ENCODE measurements around the gene TRUB2. TPM values are rescaled to one million over a fixed set of nuclear protein-coding genes. Genes with fewer than 3 reads are reported as not detected.
A peak's percentile ranks its signal among the peaks of the same experiment; 100 is the strongest.

Gene TRUB2
- total and polyA plus RNA-seq, 2 of the 13 experiments (the other 11 are each of a cell fraction or from before 2014, with no cell fraction given), result 22.3 to 41.2 TPM

GRCh38 chr9:128314697-128315096, 7.5 kb downstream of the TRUB2 start:
- POLR2A ChIA-PET, result no interaction called here

GRCh38 chr9:128310461-128310860, 11.8 kb downstream of the TRUB2 start:
- over 99% methylated on average over 7 of the region's 10 CpGs for WGBS (ENCODE audit: low lambda C conversion rate)
- TF ChIP-seq MTA1 (CRISPR knock-in tag; IDR thresholded peaks at IDR 0.05; ENCODE audit: borderline replicate concordance), result no peak
- TF ChIP-seq ZFP41 (CRISPR knock-in tag; IDR thresholded peaks at IDR 0.05; ENCODE audit: borderline replicate concordance), result no peak
- no peak for TF ChIP-seq TEF (CRISPR knock-in tag; IDR thresholded peaks at IDR 0.05)
- no peak for TF ChIP-seq MED1 (CRISPR knock-in tag; IDR thresholded peaks at IDR 0.05)
- TF ChIP-seq ZNF775 (CRISPR knock-in tag; IDR thresholded peaks at IDR 0.05; ENCODE audit: borderline replicate concordance), result no peak
- no peak for TF ChIP-seq DNMT3B (CRISPR knock-in tag; conservative IDR thresholded peaks at IDR 0.05)
- TF ChIP-seq ZNF670 (CRISPR knock-in tag; IDR thresholded peaks at IDR 0.05; ENCODE audit: borderline replicate concordance), result no peak
- TF ChIP-seq ZHX1 (CRISPR knock-in tag; IDR thresholded peaks at IDR 0.05; ENCODE audit: low read depth), result no peak
- no peak for TF ChIP-seq RBAK (CRISPR knock-in tag; IDR thresholded peaks at IDR 0.05)
- TF ChIP-seq DZIP1 (CRISPR knock-in tag; IDR thresholded peaks at IDR 0.05), result no peak

More at GRCh38 chr9:128314697-128315096, 7.5 kb downstream of the TRUB2 start:
- Histone ChIP-seq H3K36me3 (replicated peaks in 1 of 2; ENCODE audit: control insufficient read depth in 1 of 2, insufficient read depth in 2 of 2, low read length in 2 of 2) (peaks cover 19 to 57% of the 10 kb centered on the region in 2 experiments), H2AFZ (ENCODE audit: low read length) (no peak overlapping the region), H3K9me3 (ENCODE audit: low read length) (no peaks in the 10 kb centered on the region), H4K20me1 (ENCODE audit: insufficient read depth, low read length) (no peaks in the 10 kb centered on the region), H3K4me1 (ENCODE audit: insufficient read depth, low read length) (no peaks in the 10 kb centered on the region), H3K27ac (ENCODE audit: extremely low read length, insufficient read depth, low read length) (no peak overlapping the region), H3K9ac (ENCODE audit: insufficient read depth, low read depth, low read length) (no peak overlapping the region), H3K79me2 (ENCODE audit: insufficient read depth, low read length) (no peaks in the 10 kb centered on the region), H3K4me2 (ENCODE audit: low read depth, low read length) (no peak overlapping the region), H3K4me3 (replicated peaks in 1 of 3; ENCODE audit: insufficient read depth in 1 of 3, low read depth in 2 of 3, low read length in 3 of 3) (no peak overlapping the region), H3K27me3 (ENCODE audit: control insufficient read depth in 1 of 2, insufficient read depth in 2 of 2, low read length in 2 of 2) (no peaks in the 10 kb centered on the region)
- 89% methylated on average over 3 of the region's 4 CpGs for WGBS (ENCODE audit: low lambda C conversion rate)
- CTCF ChIA-PET (ENCODE audit: low intra/inter-chr PET ratio, low total read pairs), result no interaction called here
- TF ChIP-seq ZNF629 (CRISPR knock-in tag; conservative IDR thresholded peaks at IDR 0.05), result peak; percentile 66
- no peak for TF ChIP-seq SNAPC5 (CRISPR knock-in tag; IDR thresholded peaks at IDR 0.05; ENCODE audit: borderline replicate concordance)
- no peak for FAIRE-seq
- DNase-seq (ENCODE audit: low spot score), result no peak
- no TSS peak for BruUV-seq (replicated peaks)
- ATAC-seq, result no peak
- intact Hi-C loops (cut with micrococcal nuclease; ENCODE audit: unreplicated experiment), result no loop called here
- in situ Hi-C loops (cut with HindIII; ENCODE audit: extremely low pct_ligation_motif_present, low pct_unique_long_range_greater_than_20kb), result no loop called here

More at GRCh38 chr9:128310461-128310860, 11.8 kb downstream of the TRUB2 start:
- intact Hi-C loops (cut with micrococcal nuclease; ENCODE audit: unreplicated experiment) (no loop called here), in situ Hi-C loops (cut with HindIII; ENCODE audit: extremely low pct_ligation_motif_present, low pct_unique_long_range_greater_than_20kb) (no loop called here)
- H3K9ac ChIP-seq (ENCODE audit: insufficient read depth, low read depth, low read length), result no peak overlapping the region
- no peak overlapping the region for H3K4me2 ChIP-seq (ENCODE audit: low read depth, low read length)
- ChIA-PET CTCF (ENCODE audit: low intra/inter-chr PET ratio, low total read pairs) (no interaction called here), POLR2A (interaction anchor here (0.6 to 3.0 kb wide), 3 partner anchors 10 to 64 kb away, joined by 3 to 15 read pairs (median 3); no protein-coding TSS in a partner anchor)
- FAIRE-seq, result no peak
- H3K4me1 ChIP-seq (ENCODE audit: insufficient read depth, low read length), result no peaks in the 10 kb centered on the region
- no peak for DNase-seq (ENCODE audit: low spot score)
- H2AFZ ChIP-seq (ENCODE audit: low read length), result no peak overlapping the region
- H3K79me2 ChIP-seq (ENCODE audit: insufficient read depth, low read length), result no peaks in the 10 kb centered on the region
- peaks cover 16 to 45% of the 10 kb centered on the region in 2 experiments for H3K36me3 ChIP-seq (replicated peaks in 1 of 2; ENCODE audit: control insufficient read depth in 1 of 2, insufficient read depth in 2 of 2, low read length in 2 of 2)
- no TSS peak for BruUV-seq (replicated peaks)
- no peak for ATAC-seq
- H3K4me3 ChIP-seq (replicated peaks in 1 of 3; ENCODE audit: insufficient read depth in 1 of 3, low read depth in 2 of 3, low read length in 3 of 3), result no peak overlapping the region
- no peak overlapping the region for H3K27ac ChIP-seq (ENCODE audit: extremely low read length, insufficient read depth, low read length)
- H4K20me1 ChIP-seq (ENCODE audit: insufficient read depth, low read length), result no peaks in the 10 kb centered on the region
- no peaks in the 10 kb centered on the region for H3K27me3 ChIP-seq (ENCODE audit: control insufficient read depth in 1 of 2, insufficient read depth in 2 of 2, low read length in 2 of 2)
- H3K9me3 ChIP-seq (ENCODE audit: low read length), result no peaks in the 10 kb centered on the region
